Vagina (tissue), 2 donors: ENCODE measurements around the gene DRAXIN. TPM values are rescaled to one million over a fixed set of nuclear protein-coding genes. Genes with fewer than 3 reads are reported as not detected.

Experiments
- DNase-seq, 2 donors: peaks; one replicate each; pipeline ENCODE4 v3.0.0-alpha.2; 2017; ENCODE audit errors: extremely low spot score in 2 of 2
- H3K27ac ChIP-seq: fragments of 200-600 bp; sonication (generic); one replicate; pipeline ENCODE4 v1.5.1; 2019
- H3K27me3 ChIP-seq: fragments of 200-600 bp; sonication (generic); one replicate; pipeline ENCODE4 v1.5.1; 2019
- H3K36me3 ChIP-seq, 2 donors: fragments of 200-600 bp; sonication (generic); one replicate each; pipeline ENCODE4 v1.5.1; 2017 to 2019
- H3K4me1 ChIP-seq: fragments of 200-600 bp; sonication (generic); one replicate; pipeline ENCODE4 v1.5.1; 2019
- H3K4me3 ChIP-seq, 2 donors: fragments of 200-600 bp; sonication (generic); 1 replicate in 1 of 2; 2 replicates in 1 of 2; pipeline ENCODE4 v1.5.1; 2016 to 2019
- H3K9me3 ChIP-seq: fragments of 200-600 bp; sonication (generic); one replicate; pipeline ENCODE4 v1.5.1; 2019
- CTCF ChIP-seq, 3 experiments: fragments of 450-650 bp in 2 of 3; fragments of 200-600 bp in 1 of 3; sonication (generic) in 1 of 3; IDR thresholded peaks; one replicate each; pipeline ENCODE4 v1.5.1; 2017 to 2019; ENCODE audit warnings: antibody characterized with exemption in 3 of 3, mild to moderate bottlenecking in 2 of 3, moderate library complexity in 2 of 3
- POLR2A ChIP-seq, 2 donors: fragments of 450-650 bp; IDR thresholded peaks; one replicate each; pipeline ENCODE4 v1.6.1; 2017; ENCODE audit warnings: antibody characterized with exemption in 2 of 2, mild to moderate bottlenecking in 2 of 2, moderate library complexity in 2 of 2
- POLR2AphosphoS5 ChIP-seq, 2 donors: sonication (generic); formaldehyde crosslinking; IDR thresholded peaks; one replicate each; pipeline ENCODE4 v1.9.0; 2017; ENCODE audit warnings: antibody characterized with exemption in 2 of 2, mild to moderate bottlenecking in 2 of 2, low read depth in 1 of 2; ENCODE audit not compliant: insufficient read depth in 1 of 2
- intact Hi-C: fragments of 100-400 bp; cut with DNase I; formaldehyde crosslinking; loops from one replicate; pipeline ENCODE4 v1.15.1; 2023
- total RNA-seq: library from RNA; depleted of rRNA; stranded (reverse); fragments of >200 nt; gene quantifications from one replicate; pipeline ENCODE4 v1.2.3, GENCODE V29; 2016

Gene DRAXIN
- total RNA-seq, 1 donor from 2014 or later: not detected

- Histone ChIP-seq H3K27me3 (no peaks in the 10 kb centered on the region), H3K27ac (no peak overlapping the region), H3K4me3 (no peak overlapping the region), H3K4me1 (peaks cover 11% of the 10 kb centered on the region), H3K9me3 (no peaks in the 10 kb centered on the region), H3K36me3 (no peaks in the 10 kb centered on the region)
- no peak for DNase-seq
- intact Hi-C loops: no loop called here
- TF ChIP-seq POLR2A (IDR thresholded peaks at IDR 0.05): no peak
- no peak for TF ChIP-seq POLR2AphosphoS5 (IDR thresholded peaks at IDR 0.05; ENCODE audit: insufficient read depth in 1 of 2, low read depth in 1 of 2)
- TF ChIP-seq CTCF (IDR thresholded peaks at IDR 0.05): no peak
Measured at GRCh38 chr1:11700601-11701467, 9.3 kb downstream of the DRAXIN start.

- Histone ChIP-seq H3K4me3 (no peak overlapping the region), H3K27ac (no peak overlapping the region), H3K4me1 (peaks cover 11% of the 10 kb centered on the region), H3K36me3 (no peaks in the 10 kb centered on the region), H3K27me3 (no peaks in the 10 kb centered on the region), H3K9me3 (no peaks in the 10 kb centered on the region)
- intact Hi-C loops: no loop called here
- no peak for DNase-seq
- no peak for TF ChIP-seq CTCF (IDR thresholded peaks at IDR 0.05)
Measured at GRCh38 chr1:11701551-11701961, 10.0 kb downstream of the DRAXIN start.

GRCh38 chr1:11701981-11702803 is 10.7 kb downstream of the DRAXIN start:
- DNase-seq: no peak
- no peaks in the 10 kb centered on the region for H3K27me3 ChIP-seq
- H3K4me1 ChIP-seq: peaks cover 11% of the 10 kb centered on the region
- no peaks in the 10 kb centered on the region for H3K36me3 ChIP-seq
- intact Hi-C loops: no loop called here
- no peaks in the 10 kb centered on the region for H3K9me3 ChIP-seq
- no peak overlapping the region for H3K4me3 ChIP-seq
- no peak overlapping the region for H3K27ac ChIP-seq
- no peak for TF ChIP-seq CTCF (IDR thresholded peaks at IDR 0.05)
- TF ChIP-seq POLR2AphosphoS5 (IDR thresholded peaks at IDR 0.05; ENCODE audit: insufficient read depth in 1 of 2, low read depth in 1 of 2): no peak
- no peak for TF ChIP-seq POLR2A (IDR thresholded peaks at IDR 0.05)

- H3K36me3 ChIP-seq: no peaks in the 10 kb centered on the region
- H3K9me3 ChIP-seq: no peaks in the 10 kb centered on the region
- DNase-seq: no peak
- TF ChIP-seq CTCF (IDR thresholded peaks at IDR 0.05): no peak
- no peak for TF ChIP-seq POLR2A (IDR thresholded peaks at IDR 0.05)
- no peak for TF ChIP-seq POLR2AphosphoS5 (IDR thresholded peaks at IDR 0.05; ENCODE audit: insufficient read depth in 1 of 2, low read depth in 1 of 2)
- no peak overlapping the region for H3K27ac ChIP-seq
- intact Hi-C loops: no loop called here
- no peaks in the 10 kb centered on the region for H3K27me3 ChIP-seq
- H3K4me1 ChIP-seq: peaks cover 11% of the 10 kb centered on the region
- H3K4me3 ChIP-seq: no peak overlapping the region
Measured at GRCh38 chr1:11703357-11704193, 12.1 kb downstream of the DRAXIN start.
